HG03342 (cell line): Measurements from ENCODE around the gene SOCS4.
"Not testable (repeated sequence)": the region's sequence is repeated elsewhere in the genome, so short reads cannot be mapped to it uniquely, and the experiment has no call there.

ENCODE experiments used
- ATAC-seq: cut with Tn5 transposase; IDR thresholded peaks from one replicate; pipeline ENCODE4 v1.9.1; 2021; ENCODE audit warnings: mild to moderate bottlenecking, moderate library complexity; ENCODE audit not compliant: unreplicated experiment

The SOCS4 gene, protein sequence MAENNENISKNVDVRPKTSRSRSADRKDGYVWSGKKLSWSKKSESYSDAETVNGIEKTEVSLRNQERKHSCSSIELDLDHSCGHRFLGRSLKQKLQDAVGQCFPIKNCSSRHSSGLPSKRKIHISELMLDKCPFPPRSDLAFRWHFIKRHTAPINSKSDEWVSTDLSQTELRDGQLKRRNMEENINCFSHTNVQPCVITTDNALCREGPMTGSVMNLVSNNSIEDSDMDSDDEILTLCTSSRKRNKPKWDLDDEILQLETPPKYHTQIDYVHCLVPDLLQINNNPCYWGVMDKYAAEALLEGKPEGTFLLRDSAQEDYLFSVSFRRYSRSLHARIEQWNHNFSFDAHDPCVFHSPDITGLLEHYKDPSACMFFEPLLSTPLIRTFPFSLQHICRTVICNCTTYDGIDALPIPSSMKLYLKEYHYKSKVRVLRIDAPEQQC

DNA sequence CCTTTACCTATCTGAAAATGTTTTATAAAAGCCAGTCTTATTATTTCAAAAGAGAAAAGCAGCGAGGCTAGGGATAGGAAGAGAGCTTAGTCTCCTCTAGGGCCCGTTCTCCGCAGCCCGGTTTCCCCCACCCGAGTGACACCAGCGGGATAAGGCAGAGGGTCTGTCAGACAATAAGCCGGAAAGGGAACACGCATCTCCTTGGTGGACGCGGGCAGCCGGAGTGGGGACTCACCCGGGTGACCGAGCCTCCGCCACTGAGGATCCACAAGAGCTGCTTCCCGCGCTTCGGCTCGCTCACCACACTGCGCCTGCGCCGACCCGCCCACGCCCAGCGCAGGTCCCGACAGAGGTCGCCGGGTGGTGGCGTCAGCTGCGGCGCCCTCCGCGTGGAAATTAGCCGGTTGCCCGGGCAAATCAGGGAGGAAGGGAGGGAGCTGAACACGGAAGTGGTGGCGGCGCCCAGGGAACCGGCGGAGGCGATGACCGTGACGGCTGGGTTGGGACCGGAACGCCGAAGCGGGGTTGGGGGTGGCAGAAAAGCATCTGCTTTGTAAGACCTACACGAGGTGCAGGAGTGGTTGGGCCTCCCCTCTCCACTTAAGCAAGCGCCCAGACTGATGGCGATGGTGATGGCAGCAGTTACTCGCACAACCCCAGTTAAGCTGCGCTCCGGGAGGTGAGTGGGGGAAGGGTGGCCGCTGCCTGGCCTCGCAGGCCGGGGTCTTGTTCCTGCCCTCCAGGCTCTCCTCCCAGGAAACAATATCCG lies at the start of gene SOCS4, which contains the start of gene WDHD1:
TSS of gene SOCS4 (plus strand) at position 444 of the 769 bp plus-strand sequence. CDS start 15,806 bp downstream, outside the sequence.
TSS of gene WDHD1 (minus strand) at position 307 of the 769 bp plus-strand sequence. CDS start 312 bp downstream, outside the sequence.
- peak; percentile 87 for ATAC-seq

DNA sequence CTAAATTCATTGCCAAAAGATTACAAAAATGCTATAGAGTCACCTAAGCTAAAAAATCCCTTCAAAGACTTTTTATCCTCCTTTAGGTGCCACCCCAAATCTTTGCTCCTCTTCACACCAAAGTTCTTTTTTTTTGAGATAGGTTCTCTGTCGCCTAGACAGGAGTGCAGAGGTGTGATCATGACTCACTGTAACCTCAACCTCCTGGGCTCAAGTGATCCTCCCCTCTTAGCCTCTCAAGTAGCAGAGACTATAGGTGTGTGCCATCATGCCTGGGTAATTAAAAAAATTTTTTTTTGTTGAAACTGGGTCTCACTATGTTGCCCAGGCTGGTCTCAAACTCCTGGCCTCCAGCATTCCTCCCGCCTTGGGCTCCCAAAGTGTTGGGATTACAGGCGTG lies 48.0 kb upstream of the SOCS4 start:
- no peak for ATAC-seq

DNA sequence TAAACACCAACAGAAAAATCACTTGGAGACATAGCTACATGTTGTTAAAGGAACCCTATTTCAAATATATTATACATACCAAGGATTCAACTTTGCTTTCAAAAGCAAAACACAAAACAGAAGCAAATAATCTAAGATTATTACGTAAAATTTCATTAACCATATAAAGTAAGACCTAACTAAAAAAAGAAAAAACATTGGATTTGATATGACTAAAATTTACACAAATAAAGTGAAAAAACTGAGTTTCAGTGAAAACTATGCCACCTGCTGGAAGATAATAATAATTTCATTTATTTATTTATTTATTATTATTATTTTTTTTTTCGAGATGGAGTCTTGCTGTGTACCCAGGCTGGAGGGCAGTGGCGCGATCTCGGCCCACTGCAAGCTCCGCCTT lies 45.3 kb upstream of the SOCS4 start:
- ATAC-seq, result no peak

DNA sequence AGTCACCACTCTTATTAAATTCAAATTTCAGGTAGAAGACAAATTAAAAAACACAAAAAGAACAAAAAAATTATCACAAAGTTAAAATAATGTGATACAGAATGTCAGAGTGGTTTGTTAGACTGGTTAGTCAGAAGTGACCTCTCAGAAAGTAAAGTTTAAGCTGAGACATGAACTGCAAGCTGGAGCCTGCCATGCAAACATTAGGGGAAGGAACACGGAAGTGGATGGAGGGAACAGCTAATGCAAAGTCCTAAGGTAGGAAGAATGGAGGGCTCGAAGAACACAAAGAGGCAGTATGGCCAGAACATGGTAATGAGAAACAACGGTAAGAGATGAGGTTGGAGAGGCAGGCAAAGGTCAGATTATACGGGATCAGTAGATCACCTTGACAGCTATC lies 41.9 kb upstream of the SOCS4 start:
- ATAC-seq, result no peak

DNA sequence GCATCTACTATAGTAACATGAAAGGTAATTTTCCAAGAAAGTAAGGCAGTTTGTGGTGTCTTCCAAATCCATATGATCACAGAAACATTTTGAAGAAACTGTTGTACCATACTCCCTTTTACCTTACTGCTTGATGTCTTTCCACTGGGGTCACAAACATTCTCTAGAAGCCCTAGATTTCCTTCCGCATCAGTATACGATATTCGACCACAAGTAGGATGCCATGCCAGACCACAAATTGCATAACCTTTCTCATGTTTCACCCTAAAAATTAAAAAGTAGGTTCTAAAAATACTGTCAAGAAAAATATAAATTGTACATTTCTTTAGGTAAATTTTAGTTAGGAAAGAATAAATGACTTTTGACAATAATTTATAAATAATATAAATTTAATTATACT lies 26.7 kb upstream of the SOCS4 start:
- no peak for ATAC-seq

DNA sequence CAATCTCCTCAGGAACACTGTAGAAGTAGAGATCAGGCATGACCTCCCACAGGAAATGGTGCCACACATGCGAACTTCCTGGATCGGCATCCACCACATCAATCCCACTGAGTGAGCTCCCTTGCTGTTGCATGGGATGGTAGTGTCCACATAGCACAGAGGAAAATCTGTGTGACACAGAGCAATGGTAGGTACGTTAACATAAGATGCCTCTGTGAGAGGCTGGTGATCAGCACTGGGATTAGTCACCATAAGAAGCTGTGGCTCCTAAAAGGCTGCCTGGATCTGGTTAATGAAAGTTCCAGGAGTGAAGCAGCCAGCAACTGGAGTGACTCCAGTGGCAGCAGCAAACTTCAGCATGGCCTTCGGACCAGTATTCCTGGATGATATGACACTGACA lies 22.0 kb upstream of the SOCS4 start:
- ATAC-seq, result no peak

DNA sequence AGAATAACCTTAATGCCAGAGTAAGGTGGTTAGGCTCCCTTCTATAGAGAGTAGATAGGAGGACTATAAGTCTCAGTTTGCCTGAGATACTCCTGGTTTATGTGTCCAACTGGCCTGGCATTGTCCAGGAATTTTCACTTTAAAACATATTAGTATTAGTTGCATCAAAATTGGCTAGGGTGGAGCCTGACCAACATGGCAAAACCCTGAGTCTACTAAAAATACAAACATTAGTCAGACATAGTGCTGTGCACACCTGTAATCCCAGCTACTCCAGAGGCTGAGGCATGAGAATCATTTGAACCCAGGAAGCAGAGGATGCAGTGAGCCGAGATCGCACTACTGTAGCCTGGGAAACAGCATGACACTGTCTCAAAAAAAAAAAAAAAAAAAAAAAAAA lies 12.0 kb upstream of the SOCS4 start:
- ATAC-seq, result no peak

DNA sequence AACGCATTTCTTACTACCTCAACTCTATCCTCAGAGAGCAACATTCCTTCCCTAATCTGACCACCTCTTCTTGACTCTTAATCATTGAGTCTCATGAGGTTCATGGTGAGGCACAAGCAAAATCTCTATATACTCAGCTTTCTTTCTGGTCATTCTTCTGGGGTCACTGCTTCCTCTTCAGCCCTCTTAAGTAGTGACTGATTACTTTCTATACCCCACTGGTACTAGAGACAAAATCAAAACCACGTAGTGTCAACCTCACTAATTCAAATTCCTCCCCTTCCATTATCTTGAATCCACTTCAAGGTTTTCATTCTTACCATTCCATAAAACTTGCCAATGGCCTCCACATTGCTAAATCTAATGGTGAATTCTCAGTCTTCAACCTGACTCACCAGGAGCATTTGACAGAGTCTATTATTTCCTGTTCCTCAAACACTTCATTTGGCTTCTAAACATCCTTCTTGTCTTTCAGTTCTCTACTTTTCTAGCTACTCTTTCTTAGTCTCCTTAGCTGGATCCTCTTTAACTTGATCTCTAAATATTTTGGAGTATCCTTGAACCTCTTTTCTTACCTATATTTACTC lies 7.0 kb upstream of the SOCS4 start:
- no peak for ATAC-seq

DNA sequence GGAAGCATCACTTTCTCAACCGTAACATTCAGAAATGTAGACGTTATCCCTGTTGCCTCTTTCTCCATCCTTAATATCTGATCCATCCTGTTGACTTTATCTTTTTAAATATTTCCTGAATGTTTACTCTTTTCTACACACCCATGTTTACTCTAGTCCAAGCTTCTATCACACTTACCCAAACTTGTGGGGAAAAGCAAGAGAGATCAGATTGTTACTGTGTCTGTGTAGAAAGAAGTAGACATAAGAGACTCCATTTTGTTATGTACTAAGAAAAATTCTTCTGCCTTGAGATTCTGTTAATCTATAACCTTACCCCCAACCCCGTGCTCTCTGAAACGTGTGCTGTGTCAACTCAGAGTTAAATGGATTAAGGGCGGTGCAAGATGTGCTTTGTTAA lies 2.7 kb upstream of the SOCS4 start:
- not testable (repeated sequence) for ATAC-seq

DNA sequence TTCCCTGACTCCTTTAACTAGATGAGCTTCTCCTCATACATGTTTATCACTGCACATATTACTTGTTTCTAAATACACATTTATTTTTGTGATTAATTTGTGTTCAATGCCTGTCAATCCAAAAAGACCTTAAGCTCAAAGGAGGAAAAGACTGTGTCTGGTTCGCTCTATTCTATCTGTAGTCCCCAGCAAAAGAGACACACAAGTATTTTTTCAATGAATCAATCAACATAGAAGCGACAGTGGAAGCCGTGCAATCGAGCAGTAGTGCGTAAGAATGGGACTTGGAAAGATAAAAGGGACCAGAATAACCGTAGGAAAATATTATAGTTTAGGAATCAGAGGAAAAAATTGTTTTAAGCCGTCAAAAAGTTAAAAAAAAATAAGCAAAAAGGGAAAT lies 1.1 kb upstream of the SOCS4 start:
- ATAC-seq, result no peak

DNA sequence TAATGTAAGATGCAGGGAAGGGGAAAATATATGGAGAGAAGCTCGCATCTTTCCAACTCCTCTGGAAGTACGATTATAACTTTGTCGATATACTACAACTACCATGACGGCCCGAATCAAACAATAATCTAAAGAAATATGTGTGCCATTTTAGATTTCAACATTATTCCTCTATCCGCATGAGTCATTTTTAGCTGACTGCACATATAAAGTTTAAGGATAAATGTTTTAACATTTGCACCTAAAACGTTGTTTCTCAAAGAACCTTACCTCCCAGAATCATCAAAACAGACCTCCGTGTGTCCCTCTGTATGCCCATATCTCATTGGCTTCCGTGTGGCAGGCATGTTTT lies 619 bp upstream of the SOCS4 start:
- ATAC-seq, result no peak

DNA sequence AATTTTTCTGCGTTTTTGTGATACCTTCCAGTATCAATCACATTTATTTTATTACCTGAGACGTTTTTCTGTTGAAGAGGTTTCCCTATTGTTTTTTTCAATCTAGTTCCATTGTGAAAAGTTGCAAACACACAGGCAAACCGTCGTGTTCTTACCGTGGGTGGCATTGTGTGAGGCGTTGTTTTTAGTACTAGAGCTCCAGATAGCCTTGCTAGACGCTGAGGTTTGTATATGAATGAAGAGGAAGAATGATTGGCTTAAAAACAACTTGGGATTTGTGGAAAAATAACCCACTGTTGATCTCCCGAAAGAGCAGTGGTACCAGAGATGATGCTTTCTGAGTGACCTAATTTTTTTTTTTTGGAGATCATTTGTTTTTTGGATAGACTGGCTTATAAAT lies 1.0 kb downstream of the SOCS4 start:
- no peak for ATAC-seq

DNA sequence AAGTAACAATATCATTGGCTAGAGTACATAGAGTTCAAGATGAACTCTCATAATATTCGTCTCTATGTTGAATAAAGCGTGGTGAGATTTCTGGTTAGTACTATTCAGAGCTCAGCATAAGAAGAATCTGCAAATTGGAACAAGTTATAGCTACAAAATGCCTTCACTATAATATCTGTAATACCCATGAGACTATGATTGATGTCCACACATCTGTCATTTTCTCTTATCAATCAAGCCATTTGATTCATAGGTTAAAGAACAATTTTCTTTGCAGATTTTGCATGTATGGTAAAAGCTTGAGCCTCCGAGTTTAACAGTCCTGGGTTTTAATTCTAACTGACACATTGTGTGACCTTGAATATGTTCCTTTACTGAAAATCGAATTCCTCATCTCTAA lies 1.4 kb downstream of the SOCS4 start:
- no peak for ATAC-seq

DNA sequence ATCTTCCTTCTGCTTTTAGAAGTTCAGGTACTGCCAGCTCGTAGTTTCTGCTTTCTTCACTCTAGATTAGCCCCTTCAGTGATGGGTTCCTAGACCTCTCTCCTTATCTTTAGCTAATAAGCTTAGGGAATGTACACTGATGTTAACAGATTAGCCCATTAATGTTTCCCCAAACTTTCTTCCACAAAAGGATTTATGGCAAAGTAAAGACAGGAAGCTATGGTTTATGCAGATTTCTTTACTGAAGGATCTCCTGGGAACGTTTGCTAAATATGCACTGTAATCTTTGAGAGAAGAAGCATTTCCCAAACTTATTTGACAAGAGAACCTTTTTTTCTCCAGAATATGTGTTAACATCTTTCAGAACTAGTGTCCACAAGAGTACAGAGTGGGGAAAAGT lies 4.2 kb downstream of the SOCS4 start:
- ATAC-seq, result no peak

DNA sequence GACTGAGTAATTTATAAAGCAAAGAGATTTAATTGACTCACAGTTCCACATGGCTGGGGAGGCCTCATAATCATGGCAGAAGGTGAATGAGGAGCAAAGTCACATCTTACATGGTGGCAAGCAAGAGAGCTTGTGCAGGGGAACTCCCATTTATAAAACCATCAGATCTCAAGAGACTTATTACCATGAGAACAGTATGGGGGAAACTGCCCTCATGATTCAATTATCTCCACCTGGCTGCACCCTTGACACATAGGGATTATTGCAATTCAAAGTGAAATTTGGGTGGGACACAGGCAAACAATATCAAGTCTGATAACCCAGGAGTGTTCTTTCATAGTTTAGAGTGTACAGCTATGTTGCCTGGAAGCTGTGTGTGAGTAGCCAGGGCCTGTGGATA lies 11.0 kb downstream of the SOCS4 start:
- not testable (repeated sequence) for ATAC-seq

DNA sequence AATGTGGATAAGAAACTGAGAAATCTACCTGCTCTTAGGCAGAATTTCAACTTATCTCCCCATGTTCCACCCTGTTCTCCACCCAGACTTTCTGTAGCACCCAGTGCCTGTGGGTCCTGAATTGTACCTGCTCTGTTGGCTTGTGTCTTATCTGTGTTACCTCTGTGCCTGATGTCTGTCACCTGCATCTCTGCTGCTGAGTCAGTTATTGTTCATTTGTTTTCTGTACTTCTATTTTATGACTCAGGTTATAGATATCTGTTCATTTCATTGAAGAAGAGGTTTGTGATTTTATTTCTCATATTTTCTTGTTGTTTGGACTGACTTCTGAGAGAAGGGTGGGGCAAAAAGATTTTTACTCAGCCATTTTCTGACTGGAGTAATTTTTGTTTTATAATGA lies 11.7 kb downstream of the SOCS4 start:
- no peak for ATAC-seq

DNA sequence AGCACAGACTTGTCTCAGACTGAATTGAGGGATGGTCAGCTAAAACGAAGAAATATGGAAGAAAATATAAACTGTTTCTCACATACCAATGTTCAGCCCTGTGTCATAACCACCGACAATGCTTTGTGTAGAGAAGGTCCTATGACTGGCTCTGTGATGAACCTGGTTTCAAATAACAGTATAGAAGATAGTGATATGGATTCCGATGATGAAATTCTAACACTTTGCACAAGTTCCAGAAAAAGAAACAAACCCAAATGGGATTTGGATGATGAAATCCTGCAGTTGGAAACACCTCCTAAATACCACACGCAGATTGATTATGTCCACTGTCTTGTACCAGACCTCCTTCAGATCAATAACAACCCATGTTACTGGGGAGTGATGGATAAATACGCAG lies 16.5 kb downstream of the SOCS4 start:
- no peak for ATAC-seq

DNA sequence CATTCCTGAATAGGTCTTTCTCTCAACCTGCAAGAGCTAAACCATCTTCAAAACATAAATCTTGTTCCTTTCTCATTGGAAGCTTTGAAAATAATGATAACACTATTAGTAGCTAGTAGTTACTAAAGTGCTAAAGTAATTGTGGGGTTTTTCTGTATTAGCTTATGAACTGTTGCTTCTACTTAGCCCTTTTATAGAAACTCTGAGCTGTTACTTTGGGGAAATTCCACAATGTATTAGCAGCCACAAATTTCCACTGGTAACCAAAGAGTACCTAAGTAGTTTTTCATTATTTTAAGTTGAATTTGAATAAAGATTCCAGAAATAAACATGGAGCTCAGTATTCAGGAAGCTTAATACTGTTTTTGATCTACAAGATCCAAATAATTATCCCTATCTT lies 18.1 kb downstream of the SOCS4 start:
- no peak for ATAC-seq

DNA sequence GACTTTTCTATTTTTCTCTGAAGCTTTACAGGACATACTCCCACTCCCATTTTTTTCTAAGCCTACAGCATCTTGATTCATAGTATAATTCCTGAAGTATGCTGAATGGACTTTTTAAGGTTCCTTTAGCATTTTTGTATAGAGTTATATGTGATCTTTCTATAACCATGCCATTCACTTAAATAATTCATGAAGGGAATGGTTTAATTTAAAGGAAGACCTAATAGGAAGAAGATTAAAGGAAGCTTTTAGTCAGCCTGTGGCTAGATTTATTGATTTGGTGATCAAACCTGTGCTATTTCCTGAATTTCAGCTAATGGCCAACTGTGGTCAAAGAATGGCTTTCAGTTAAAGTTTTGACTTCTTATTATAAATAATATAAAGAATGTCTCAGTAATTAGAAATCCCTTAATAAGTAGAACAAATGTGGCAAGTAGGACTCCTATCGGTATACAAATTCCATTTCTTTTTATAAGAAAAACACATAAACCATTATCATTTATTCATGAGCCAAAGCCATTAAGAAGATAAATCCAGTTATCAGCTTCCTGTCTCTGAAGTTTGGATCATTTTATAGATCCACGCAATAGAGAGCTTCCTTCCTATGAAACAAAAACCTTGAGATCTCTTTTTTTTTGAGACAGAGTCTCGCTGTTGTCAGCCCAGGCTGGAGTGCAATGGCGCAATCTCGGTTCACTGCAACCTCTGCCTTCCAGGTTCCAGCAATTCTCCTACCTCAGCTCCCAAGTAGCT lies 20.4 kb downstream of the SOCS4 start:
- no peak for ATAC-seq

DNA sequence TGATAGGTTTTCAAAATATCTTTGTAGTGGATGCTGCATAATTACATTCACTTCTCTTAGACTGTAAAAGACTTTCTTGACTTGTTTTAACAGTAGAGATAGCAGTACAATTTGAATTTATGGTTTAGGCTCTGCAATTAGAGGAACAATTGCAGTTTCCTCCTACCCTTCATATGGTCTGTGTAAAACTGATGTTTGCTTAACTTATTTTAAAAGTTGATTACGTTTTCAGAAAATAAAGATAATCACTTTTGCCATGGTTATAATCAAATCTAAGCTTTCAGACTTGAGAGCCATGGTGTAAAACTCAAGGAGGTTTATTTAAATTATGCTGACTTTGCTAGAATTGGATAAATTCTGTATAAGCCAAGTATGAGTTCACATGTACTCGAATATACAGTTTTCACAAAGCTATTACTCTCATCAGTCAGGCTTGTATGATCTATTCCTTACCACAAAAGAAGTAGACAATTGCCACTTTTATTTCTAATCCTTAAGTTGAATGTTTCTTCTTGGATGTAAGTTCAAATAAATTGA lies 21.9 kb downstream of the SOCS4 start:
- ATAC-seq, result no peak

DNA sequence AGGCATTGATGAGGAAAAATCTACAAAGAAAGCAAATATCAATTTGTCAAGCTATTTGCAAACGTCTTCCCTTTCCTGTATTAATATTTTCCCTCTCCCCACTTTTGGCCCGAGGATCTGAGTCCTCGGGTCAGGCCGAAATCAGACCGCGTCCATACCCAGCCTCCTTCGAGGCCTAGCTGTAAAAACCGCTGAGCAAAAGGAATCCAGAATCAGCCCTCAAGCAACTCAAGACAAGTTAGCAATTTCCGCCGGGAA lies 24.1 kb downstream of the SOCS4 start:
- ATAC-seq, result no peak
